ENCODE measurements around the gene NTM. TPM values are rescaled to one million over a fixed set of nuclear protein-coding genes. Genes with fewer than 3 reads are reported as not detected.

Gene NTM
- total RNA-seq, 1 donor from 2014 or later: 4.3 TPM

- no peaks in the 10 kb centered on the region for H3K36me3 Mint-ChIP-seq (ENCODE audit: insufficient read depth)
- no peak overlapping the region for H3K27ac Mint-ChIP-seq
- no peaks in the 10 kb centered on the region for H3K9me3 Mint-ChIP-seq (ENCODE audit: low read depth)
- H3K4me3 Mint-ChIP-seq (ENCODE audit: low read depth): no peak overlapping the region
- H3K4me1 Mint-ChIP-seq (ENCODE audit: low read depth): peaks cover 1% of the 10 kb centered on the region
- no peak for TF ChIP-seq CTCF (IDR thresholded peaks at IDR 0.05; ENCODE audit: unreplicated experiment)
- no peak for DNase-seq (ENCODE audit: low spot score, unreplicated experiment)
- H3K27me3 Mint-ChIP-seq: peaks cover 69% of the 10 kb centered on the region
These were observed 748.2 kb downstream of the NTM start for GRCh38 chr11:132118661-132119060.

- H3K4me3 Mint-ChIP-seq (ENCODE audit: low read depth): no peak overlapping the region
- H3K4me1 Mint-ChIP-seq (ENCODE audit: low read depth): peaks cover 1% of the 10 kb centered on the region
- no peak for TF ChIP-seq CTCF (IDR thresholded peaks at IDR 0.05; ENCODE audit: unreplicated experiment)
- H3K27ac Mint-ChIP-seq: no peak overlapping the region
- H3K9me3 Mint-ChIP-seq (ENCODE audit: low read depth): no peaks in the 10 kb centered on the region
- no peaks in the 10 kb centered on the region for H3K36me3 Mint-ChIP-seq (ENCODE audit: insufficient read depth)
- peaks cover 79% of the 10 kb centered on the region for H3K27me3 Mint-ChIP-seq
- no peak for DNase-seq (ENCODE audit: low spot score, unreplicated experiment)
These were observed 749.2 kb downstream of the NTM start for GRCh38 chr11:132119573-132119972.

- Mint-ChIP-seq H3K27me3 (peaks cover 55% of the 10 kb centered on the region), H3K27ac (no peak overlapping the region), H3K9me3 (ENCODE audit: low read depth) (no peaks in the 10 kb centered on the region), H3K4me1 (ENCODE audit: low read depth) (peaks cover 1% of the 10 kb centered on the region), H3K4me3 (ENCODE audit: low read depth) (no peak overlapping the region), H3K36me3 (ENCODE audit: insufficient read depth) (no peaks in the 10 kb centered on the region)
- TF ChIP-seq CTCF (IDR thresholded peaks at IDR 0.05; ENCODE audit: unreplicated experiment): no peak
- no peak for DNase-seq (ENCODE audit: low spot score, unreplicated experiment)
These were observed 752.3 kb downstream of the NTM start for GRCh38 chr11:132122735-132123134.

GRCh38 chr11:132123449-132123848 is 753.0 kb downstream of the NTM start:
- Mint-ChIP-seq H3K4me3 (ENCODE audit: low read depth) (no peak overlapping the region), H3K27ac (no peak overlapping the region), H3K9me3 (ENCODE audit: low read depth) (no peaks in the 10 kb centered on the region)

GRCh38 chr11:132123854-132124835 is 753.7 kb downstream of the NTM start:
- H3K4me1 Mint-ChIP-seq (ENCODE audit: low read depth): no peaks in the 10 kb centered on the region
- H3K4me3 Mint-ChIP-seq (ENCODE audit: low read depth): no peak overlapping the region
- H3K27ac Mint-ChIP-seq: no peak overlapping the region
- H3K36me3 Mint-ChIP-seq (ENCODE audit: insufficient read depth): no peaks in the 10 kb centered on the region
- H3K9me3 Mint-ChIP-seq (ENCODE audit: low read depth): no peaks in the 10 kb centered on the region
- peak; percentile 18 for TF ChIP-seq CTCF (IDR thresholded peaks at IDR 0.05; ENCODE audit: unreplicated experiment)
- no peak for DNase-seq (ENCODE audit: low spot score, unreplicated experiment)
- peaks cover 50% of the 10 kb centered on the region for H3K27me3 Mint-ChIP-seq

More at GRCh38 chr11:132123449-132123848, 753.0 kb downstream of the NTM start:
- H3K36me3 Mint-ChIP-seq (ENCODE audit: insufficient read depth): no peaks in the 10 kb centered on the region
- DNase-seq (ENCODE audit: low spot score, unreplicated experiment): no peak
- TF ChIP-seq CTCF (IDR thresholded peaks at IDR 0.05; ENCODE audit: unreplicated experiment): no peak
- H3K4me1 Mint-ChIP-seq (ENCODE audit: low read depth): no peaks in the 10 kb centered on the region
- H3K27me3 Mint-ChIP-seq: peaks cover 51% of the 10 kb centered on the region
